ENCODE data around the gene CDH4. TPM values are rescaled to one million over a fixed set of nuclear protein-coding genes. Genes with fewer than 3 reads are reported as not detected.

CDH4 gene
- total RNA-seq, 1 experiment from 2014 or later, result 3.9 TPM

DNA sequence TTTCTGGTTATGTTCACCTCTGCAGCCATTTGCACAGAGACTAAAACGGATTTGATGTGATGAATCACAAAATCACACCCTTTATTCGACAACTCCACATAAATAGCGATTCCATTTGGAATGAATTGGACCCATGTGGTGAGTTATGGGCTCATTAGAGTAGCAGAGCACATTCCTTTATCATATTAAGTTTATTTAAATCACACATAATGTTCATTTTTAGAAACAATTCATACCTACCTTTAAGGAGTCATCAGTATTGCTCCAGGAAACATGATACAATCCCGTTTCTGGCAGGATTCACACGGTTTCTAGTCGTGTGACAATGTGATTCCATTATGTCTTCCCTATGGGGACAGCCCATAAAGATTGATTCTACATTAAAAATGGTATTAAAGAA is 303.5 kb downstream of the CDH4 start:
- H3K4me3 ChIP-seq (ENCODE audit: insufficient read depth, low read depth, low read length), result no peak overlapping the region
- H3K27me3 ChIP-seq (ENCODE audit: control insufficient read depth, insufficient read depth, low read length), result no peaks in the 10 kb centered on the region

DNA sequence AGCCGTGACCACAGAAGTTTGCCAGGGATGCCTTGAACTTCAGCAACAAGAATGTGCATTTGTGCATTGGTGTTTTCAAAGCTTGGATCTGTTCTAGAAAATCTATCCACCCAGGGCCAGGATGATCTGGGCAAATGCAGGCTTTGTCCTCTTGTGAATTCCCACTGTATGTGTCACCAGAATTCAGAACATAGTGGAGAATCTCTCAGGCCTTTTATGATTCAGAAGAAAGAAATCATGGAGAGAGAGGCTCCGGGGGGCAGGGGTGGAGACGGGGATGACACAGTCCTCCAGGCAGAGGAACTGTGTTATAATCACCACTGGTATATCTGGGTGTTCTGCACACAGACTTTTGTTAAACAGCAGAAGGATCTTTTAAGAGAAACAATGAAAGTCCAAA is 304.1 kb downstream of the CDH4 start:
- no peak overlapping the region for H3K4me3 ChIP-seq (ENCODE audit: insufficient read depth, low read depth, low read length)
- H3K36me3 ChIP-seq (replicated peaks; ENCODE audit: control insufficient read depth, insufficient read depth, low read length), result no peaks in the 10 kb centered on the region
- H3K27me3 ChIP-seq (ENCODE audit: control insufficient read depth, insufficient read depth, low read length), result no peaks in the 10 kb centered on the region
- DNase-seq, result no peak

More for the DNA sequence above, 303.5 kb downstream of the CDH4 start:
- DNase-seq, result no peak
- no peaks in the 10 kb centered on the region for H3K36me3 ChIP-seq (replicated peaks; ENCODE audit: control insufficient read depth, insufficient read depth, low read length)

DNA sequence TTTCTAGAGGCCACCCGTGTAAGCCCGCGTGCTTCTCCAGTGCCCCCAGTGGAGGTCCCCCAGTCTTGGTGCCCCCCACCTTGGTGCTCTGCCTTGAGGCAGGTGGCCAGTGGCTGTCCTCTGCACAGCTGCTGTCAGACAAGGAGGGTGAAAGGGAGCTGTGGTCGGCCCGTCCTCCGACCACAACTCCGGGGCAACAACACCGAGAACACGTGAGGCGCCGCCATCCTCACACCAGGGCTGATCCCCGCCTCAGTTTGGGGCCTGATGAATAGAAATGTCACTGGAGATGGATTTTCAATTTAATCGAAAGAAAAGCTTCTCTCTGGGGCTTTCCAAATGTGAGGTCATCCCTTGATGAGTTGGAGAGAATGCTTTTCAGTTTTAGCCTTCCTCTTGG is 304.6 kb downstream of the CDH4 start:
- Histone ChIP-seq H3K36me3 (replicated peaks; ENCODE audit: control insufficient read depth, insufficient read depth, low read length) (no peaks in the 10 kb centered on the region), H3K27me3 (ENCODE audit: control insufficient read depth, insufficient read depth, low read length) (no peaks in the 10 kb centered on the region), H3K4me3 (ENCODE audit: insufficient read depth, low read depth, low read length) (no peak overlapping the region)
- no peak for DNase-seq

DNA sequence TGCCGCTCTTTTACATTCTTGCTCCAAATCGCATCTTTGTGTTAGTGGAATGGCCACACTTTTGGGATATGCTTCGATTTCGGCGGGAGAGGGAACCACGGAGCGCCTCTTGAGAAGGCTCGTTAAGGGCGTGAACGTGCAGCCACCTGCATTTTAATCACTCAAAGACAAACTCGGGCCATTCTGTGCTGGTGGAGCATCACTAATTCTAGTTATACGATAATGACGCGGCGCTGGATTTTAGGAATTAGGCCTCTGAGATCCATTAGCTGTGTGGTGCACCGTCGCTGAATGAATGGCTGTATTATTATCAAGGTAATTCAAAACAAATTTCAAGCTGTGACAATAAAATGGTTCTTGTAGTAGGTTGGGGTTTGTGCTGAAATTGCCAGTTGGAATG is 305.6 kb downstream of the CDH4 start:
- DNase-seq, result no peak
- Histone ChIP-seq H3K36me3 (replicated peaks; ENCODE audit: control insufficient read depth, insufficient read depth, low read length) (no peaks in the 10 kb centered on the region), H3K27me3 (ENCODE audit: control insufficient read depth, insufficient read depth, low read length) (no peaks in the 10 kb centered on the region), H3K4me3 (ENCODE audit: insufficient read depth, low read depth, low read length) (no peak overlapping the region)

DNA sequence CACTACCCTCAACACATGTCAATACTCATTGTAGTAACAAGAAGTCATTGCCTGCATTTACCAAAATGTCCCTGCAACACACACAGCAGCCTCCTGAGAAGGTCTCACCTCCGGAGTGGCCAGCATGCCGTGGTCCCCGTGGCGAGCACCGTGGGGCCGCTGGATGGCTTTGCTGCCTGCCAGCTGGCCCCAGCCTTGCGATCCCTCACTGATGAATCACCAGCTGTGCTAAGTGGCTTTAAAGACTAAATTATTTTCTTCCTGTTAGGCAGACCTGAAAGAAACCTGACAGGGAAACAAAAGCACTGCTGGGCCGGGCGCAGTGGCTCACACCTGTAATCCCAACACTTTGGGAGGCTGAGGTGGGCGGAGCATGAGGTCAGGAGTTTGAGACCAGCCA is 306.7 kb downstream of the CDH4 start:
- Histone ChIP-seq H3K36me3 (replicated peaks; ENCODE audit: control insufficient read depth, insufficient read depth, low read length) (no peaks in the 10 kb centered on the region), H3K4me3 (ENCODE audit: insufficient read depth, low read depth, low read length) (no peak overlapping the region), H3K27me3 (ENCODE audit: control insufficient read depth, insufficient read depth, low read length) (no peaks in the 10 kb centered on the region)
- DNase-seq, result peak; percentile 72

DNA sequence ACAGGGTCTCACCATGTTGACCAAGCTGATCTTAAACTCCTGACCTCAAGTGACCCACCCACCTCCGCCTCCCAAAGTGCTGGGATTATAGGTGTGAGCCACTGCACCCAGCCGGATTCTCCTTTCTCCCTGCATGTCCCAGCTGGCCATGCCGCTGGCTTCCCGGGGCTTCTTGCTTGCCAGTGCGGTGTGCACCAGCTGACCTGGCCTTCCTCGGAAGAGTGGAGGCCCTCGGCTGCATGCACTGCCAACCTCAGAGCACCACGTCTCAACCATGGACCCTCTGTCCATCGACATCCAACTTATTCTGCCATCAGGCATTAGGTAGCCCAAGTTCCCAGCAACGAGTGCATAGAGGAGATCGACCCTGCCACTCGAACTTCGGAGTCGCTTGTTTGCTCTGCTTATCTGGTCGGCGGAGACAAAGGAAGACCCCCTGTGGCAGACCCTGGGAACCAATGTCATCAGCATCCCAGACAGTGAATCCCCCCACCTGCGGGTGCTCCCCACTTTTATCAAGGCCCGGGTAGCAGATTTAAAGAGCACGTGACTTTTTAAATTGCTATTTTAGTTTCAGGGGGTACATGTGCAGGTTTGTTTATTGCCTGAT is 307.8 kb downstream of the CDH4 start:
- no peak for DNase-seq
- H3K27me3 ChIP-seq (ENCODE audit: control insufficient read depth, insufficient read depth, low read length), result no peaks in the 10 kb centered on the region; the same call in 1 of the 2 replicates
- H3K4me3 ChIP-seq (ENCODE audit: insufficient read depth, low read depth, low read length), result no peak overlapping the region
- H3K36me3 ChIP-seq (replicated peaks; ENCODE audit: control insufficient read depth, insufficient read depth, low read length), result no peaks in the 10 kb centered on the region

DNA sequence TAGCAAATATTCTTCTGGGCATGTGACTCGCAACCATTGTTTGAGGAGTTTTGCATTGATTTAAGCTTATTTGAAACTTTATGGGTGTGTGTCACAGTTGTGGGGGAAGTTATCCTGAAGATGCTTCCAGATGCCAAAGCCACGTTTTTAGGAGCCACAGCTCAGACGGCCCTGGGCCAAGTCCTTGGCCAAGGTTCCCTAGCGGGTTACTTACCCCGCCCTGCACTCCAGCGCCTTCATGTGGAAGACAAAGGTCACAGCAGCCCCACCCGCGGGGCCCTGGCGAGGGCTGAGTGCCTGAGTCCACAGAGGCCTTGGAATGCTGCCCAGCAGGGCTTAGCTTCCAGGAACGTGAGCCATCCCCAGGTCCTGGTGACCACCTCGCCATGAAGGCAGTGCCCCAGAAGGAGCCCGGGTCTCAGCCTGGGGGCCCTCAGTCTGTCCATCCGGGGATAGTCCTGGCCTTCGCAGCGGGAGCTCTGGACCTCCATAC is 308.3 kb downstream of the CDH4 start:
- Histone ChIP-seq H3K36me3 (replicated peaks; ENCODE audit: control insufficient read depth, insufficient read depth, low read length) (no peaks in the 10 kb centered on the region), H3K27me3 (ENCODE audit: control insufficient read depth, insufficient read depth, low read length) (no peaks in the 10 kb centered on the region; the same call in 1 of the 2 replicates), H3K4me3 (ENCODE audit: insufficient read depth, low read depth, low read length) (no peak overlapping the region)
- peak; percentile 88 for DNase-seq

DNA sequence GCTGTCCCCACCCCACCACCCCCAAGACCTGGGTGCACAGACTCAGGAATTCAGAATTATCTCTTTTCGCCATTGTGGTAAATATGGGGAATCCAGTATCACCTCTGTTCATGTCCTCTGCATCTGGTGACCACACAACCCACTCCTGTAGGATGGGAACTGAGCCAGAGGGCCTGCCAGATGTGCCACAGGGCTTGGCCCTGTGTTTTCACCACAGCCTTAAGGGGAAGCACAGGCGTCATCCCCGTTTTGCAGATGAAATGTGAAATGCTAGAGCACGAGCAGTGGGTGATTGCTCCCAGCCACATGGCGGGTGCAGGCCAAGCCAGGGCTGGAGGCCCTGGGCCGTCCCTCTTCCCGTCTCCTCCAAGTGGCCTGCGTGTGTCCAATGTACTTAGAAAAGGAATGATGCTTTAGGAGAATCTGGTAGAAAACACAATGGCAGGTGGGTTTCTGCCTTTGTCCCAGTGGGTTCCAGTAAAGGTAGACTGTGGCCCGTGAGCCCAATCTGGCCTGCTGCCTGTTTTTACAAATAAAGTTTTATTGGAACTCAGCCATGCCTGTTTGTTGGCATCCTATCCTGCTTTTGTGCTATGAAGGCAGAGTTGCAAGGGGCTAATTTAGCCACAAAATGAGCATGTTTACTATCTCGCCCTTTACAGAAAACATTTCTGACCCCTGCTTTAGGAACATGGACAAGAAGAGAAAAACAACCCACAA is 309.2 kb downstream of the CDH4 start:
- Histone ChIP-seq H3K27me3 (ENCODE audit: control insufficient read depth, insufficient read depth, low read length) (no peaks in the 10 kb centered on the region; the same call in 1 of the 2 replicates), H3K4me3 (ENCODE audit: insufficient read depth, low read depth, low read length) (no peak overlapping the region), H3K36me3 (replicated peaks; ENCODE audit: control insufficient read depth, insufficient read depth, low read length) (no peaks in the 10 kb centered on the region)
- no peak for DNase-seq

DNA sequence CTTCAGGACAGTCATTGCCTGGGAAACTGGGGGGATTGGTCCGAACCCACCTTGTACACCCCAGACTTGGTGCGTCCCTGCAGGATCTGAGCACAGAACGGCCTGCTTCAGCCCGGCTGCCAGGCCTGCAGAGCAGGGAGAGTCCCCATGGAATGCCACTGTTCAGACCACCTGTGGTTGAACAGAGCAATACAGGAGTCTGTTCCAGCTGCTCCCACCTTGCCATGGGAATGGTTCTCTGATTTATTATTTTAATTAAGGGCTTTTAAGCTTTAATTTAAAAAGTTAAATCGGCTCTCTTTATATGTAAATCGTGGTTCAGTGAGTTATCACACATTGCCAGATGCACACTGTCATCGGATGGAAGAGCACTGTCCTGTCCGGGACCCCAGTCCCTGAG is 310.4 kb downstream of the CDH4 start:
- no peaks in the 10 kb centered on the region; the same call in 1 of the 2 replicates for H3K27me3 ChIP-seq (ENCODE audit: control insufficient read depth, insufficient read depth, low read length)
- H3K4me3 ChIP-seq (ENCODE audit: insufficient read depth, low read depth, low read length), result no peak overlapping the region
- H3K36me3 ChIP-seq (replicated peaks; ENCODE audit: control insufficient read depth, insufficient read depth, low read length), result no peaks in the 10 kb centered on the region
- DNase-seq, result no peak

DNA sequence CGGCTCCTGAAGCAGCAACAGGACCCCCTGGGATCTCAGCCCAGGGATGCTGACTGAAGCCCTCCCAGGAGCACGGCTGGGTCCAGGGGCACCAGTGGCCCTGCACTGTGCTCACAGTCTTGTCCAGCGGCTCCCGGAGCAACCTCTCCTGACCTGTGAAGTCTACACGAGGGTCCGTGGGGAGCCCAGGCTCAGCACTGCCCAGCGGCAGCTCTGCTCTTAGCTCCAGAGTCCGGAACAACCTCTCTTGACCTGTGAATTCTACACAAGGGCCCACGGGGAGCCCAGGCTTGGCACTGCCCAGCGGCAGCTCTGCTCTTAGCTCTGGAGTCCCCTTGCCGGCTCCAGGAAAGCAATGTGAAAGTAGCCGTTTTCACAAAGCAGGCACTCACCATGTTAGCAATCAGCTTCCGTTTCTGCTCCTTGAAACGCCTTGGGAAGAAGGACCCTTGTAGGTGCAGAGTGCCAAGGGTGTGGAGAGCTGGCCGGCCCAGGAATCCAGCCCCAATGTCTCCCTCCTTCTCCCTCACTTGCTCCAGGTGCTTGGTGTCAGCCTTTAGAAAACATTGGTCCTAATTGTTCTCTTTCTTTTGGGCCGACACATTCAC is 310.9 kb downstream of the CDH4 start:
- no peak for DNase-seq
- H3K4me3 ChIP-seq (ENCODE audit: insufficient read depth, low read depth, low read length), result no peak overlapping the region
- H3K27me3 ChIP-seq (ENCODE audit: control insufficient read depth, insufficient read depth, low read length), result no peaks in the 10 kb centered on the region; the same call in 1 of the 2 replicates
- no peaks in the 10 kb centered on the region for H3K36me3 ChIP-seq (replicated peaks; ENCODE audit: control insufficient read depth, insufficient read depth, low read length)

DNA sequence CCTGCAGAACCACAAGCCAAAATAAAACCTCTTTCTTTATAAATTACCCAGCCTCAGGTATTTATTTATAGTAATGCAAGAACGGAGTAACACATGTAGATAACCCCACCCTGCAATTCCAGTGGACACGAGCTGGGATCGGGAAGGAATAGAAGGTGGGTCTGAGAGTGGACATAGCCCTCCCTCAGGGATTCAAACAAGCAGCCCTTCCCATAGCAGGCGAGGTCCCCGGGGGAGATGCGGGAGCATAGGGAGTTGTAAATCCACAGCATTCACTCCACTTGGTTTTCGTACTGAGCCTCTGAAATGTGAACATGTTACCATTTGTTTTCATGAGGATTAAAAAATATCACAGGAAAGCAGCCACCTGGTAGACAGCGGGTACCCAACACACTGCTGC is 312.6 kb downstream of the CDH4 start:
- Histone ChIP-seq H3K27me3 (ENCODE audit: control insufficient read depth, insufficient read depth, low read length) (no peaks in the 10 kb centered on the region; the same call in 1 of the 2 replicates), H3K4me3 (ENCODE audit: insufficient read depth, low read depth, low read length) (no peak overlapping the region), H3K36me3 (replicated peaks; ENCODE audit: control insufficient read depth, insufficient read depth, low read length) (no peaks in the 10 kb centered on the region)
- DNase-seq, result no peak

DNA sequence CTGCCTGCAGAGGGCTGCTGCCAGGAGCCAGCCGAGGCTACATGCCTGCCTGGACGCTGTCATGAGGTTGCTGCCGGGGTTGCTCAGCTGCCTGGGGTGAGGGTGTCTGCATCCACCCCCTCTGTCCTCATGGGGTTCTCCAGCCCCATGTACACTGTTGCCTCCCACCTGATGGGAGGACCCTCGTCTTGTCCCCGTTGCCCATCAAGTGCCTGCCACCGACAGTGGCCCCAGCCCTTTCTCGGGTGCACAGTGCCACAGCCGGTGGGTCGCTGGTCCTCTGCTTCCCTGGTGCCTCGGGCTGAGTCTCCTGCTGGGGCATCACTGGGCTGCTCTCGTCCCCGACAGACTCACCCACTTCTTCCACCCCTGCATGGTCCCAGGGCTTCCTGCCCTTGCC is 313.7 kb downstream of the CDH4 start:
- H3K36me3 ChIP-seq (replicated peaks; ENCODE audit: control insufficient read depth, insufficient read depth, low read length), result no peaks in the 10 kb centered on the region
- H3K4me3 ChIP-seq (ENCODE audit: insufficient read depth, low read depth, low read length), result no peak overlapping the region
- H3K27me3 ChIP-seq (ENCODE audit: control insufficient read depth, insufficient read depth, low read length), result no peaks in the 10 kb centered on the region; the same call in 1 of the 2 replicates
- no peak for DNase-seq

DNA sequence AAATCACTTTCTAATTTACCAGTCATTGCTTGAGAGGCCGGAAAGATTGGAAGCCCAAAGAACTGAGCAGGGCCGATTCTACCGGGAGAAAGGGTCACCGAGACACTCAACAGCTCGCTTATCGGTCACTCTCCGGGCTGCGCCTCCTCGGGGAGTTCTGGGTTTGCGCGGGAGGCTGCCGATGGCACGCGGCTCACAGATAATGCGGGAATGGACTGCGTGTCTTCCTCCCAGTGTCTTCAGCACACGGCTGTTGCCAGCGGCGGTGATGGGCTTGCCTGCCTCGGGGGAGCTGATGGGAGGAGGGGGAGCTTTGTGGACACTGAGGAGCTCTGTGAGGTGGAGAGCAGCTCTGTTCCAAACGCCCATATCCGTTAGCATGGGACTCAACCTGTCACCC is 314.6 kb downstream of the CDH4 start:
- peak; percentile 68 for DNase-seq
- no peak overlapping the region for H3K4me3 ChIP-seq (ENCODE audit: insufficient read depth, low read depth, low read length)
- H3K27me3 ChIP-seq (ENCODE audit: control insufficient read depth, insufficient read depth, low read length), result no peaks in the 10 kb centered on the region; the same call in 1 of the 2 replicates
- no peaks in the 10 kb centered on the region for H3K36me3 ChIP-seq (replicated peaks; ENCODE audit: control insufficient read depth, insufficient read depth, low read length)

DNA sequence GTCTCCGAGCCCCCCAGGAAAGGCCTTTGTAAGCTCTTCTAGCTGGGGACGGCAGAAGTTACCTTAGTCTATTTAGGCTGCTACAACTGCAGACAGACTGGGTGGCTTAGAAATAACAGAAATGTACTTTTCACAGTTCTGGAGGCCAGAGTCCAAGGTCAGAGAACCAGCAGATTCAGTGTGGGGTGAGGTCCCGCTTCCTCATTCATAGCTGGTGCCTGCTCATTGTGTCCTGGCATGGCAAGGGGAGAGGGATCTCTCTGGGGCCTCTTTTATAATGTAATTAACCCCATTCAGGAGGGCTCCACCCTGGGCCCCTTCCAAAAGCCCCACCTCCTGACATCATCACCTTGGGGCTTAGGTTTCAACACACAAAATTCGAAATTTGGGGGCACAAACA is 315.1 kb downstream of the CDH4 start:
- Histone ChIP-seq H3K36me3 (replicated peaks; ENCODE audit: control insufficient read depth, insufficient read depth, low read length) (no peaks in the 10 kb centered on the region), H3K27me3 (ENCODE audit: control insufficient read depth, insufficient read depth, low read length) (no peaks in the 10 kb centered on the region; the same call in 1 of the 2 replicates), H3K4me3 (ENCODE audit: insufficient read depth, low read depth, low read length) (no peak overlapping the region)
- DNase-seq, result peak; percentile 75

DNA sequence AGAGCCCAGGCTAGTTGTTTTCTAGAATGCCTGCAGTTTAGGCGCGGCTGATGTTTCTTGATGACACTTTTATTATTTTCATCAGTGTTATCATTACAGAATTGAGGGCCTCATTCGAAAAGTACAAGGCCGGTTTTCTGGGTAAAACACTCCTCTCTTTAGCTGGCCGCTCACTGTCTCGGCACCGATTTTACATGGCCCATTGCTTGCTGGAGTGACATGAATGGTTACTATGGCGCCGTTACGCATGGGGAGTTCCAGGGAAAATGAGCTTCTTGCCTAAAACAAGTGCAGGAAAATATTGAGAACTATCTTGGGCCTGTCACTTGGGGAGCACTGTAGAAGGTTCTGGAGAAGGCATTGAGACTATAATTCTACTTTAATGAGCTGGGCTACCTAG is 317.8 kb downstream of the CDH4 start:
- H3K27me3 ChIP-seq (ENCODE audit: control insufficient read depth, insufficient read depth, low read length), result no peaks in the 10 kb centered on the region
- no peaks in the 10 kb centered on the region for H3K36me3 ChIP-seq (replicated peaks; ENCODE audit: control insufficient read depth, insufficient read depth, low read length)
- DNase-seq, result no peak
- no peak overlapping the region for H3K4me3 ChIP-seq (ENCODE audit: insufficient read depth, low read depth, low read length)
